ENCODE data around the gene ANKRD33B. TPM values are rescaled to one million over a fixed set of nuclear protein-coding genes. Genes with fewer than 3 reads are reported as not detected.
A peak's percentile ranks its signal among the peaks of the same experiment; 100 is the strongest.

ANKRD33B gene
- total and polyA plus RNA-seq, 2 donors (not counting 1 experiment from before 2014, with no cell fraction given), result 7.7 to 7.8 TPM

GRCh38 chr5:10689391-10690081 is 125.7 kb downstream of the ANKRD33B start:
- H3K4me3 ChIP-seq (replicated peaks in 1 of 4; ENCODE audit: control extremely low read depth in 1 of 4, insufficient read depth in 1 of 4, low read depth in 3 of 4, low read length in 4 of 4), result no peak overlapping the region
- H3K27me3 ChIP-seq (ENCODE audit: control insufficient read depth, insufficient read depth, low read length), result no peaks in the 10 kb centered on the region
- DNase-seq (ENCODE audit: low read depth in 2 of 2), result peak in 1 of 2 donors; percentile 64
- H3K4me1 ChIP-seq (ENCODE audit: control insufficient read depth, extremely low read depth, insufficient read depth, low read length), result peaks cover 16% of the 10 kb centered on the region
- peaks cover 3% of the 10 kb centered on the region for H3K36me3 ChIP-seq (ENCODE audit: control insufficient read depth, insufficient read depth, low read length)
- no peak overlapping the region for H3K4me2 ChIP-seq (ENCODE audit: extremely low read depth, insufficient read depth, low read length)
- no peak overlapping the region for H3K9ac ChIP-seq (ENCODE audit: insufficient read depth, low read length)
- H3K9me3 ChIP-seq (ENCODE audit: control insufficient read depth, insufficient read depth, low read depth, low read length), result no peaks in the 10 kb centered on the region
- TF ChIP-seq EZH2 (IDR thresholded peaks at IDR 0.05; ENCODE audit: low read length, missing control alignments) (no peak), CTCF (conservative IDR thresholded peaks at IDR 0.05 in 1 of 2, IDR thresholded peaks at IDR 0.05 in 1 of 2; ENCODE audit: low read depth in 1 of 2, low read length in 2 of 2) (peak in 1 of 2 donors; percentile 34)
- no peak overlapping the region for H3K27ac ChIP-seq (ENCODE audit: insufficient read depth, low read length)
- no peaks in the 10 kb centered on the region for H4K20me1 ChIP-seq (ENCODE audit: control insufficient read depth, extremely low read depth, insufficient read depth, low read length)
- H2AFZ ChIP-seq (ENCODE audit: low read length), result no peak overlapping the region
- peaks cover 23% of the 10 kb centered on the region for H3K79me2 ChIP-seq (ENCODE audit: control insufficient read depth, insufficient read depth, low read length)

GRCh38 chr5:10690460-10691440 is 126.9 kb downstream of the ANKRD33B start:
- Histone ChIP-seq H4K20me1 (ENCODE audit: control insufficient read depth, extremely low read depth, insufficient read depth, low read length) (no peaks in the 10 kb centered on the region), H3K4me2 (ENCODE audit: extremely low read depth, insufficient read depth, low read length) (no peak overlapping the region), H3K27ac (ENCODE audit: insufficient read depth, low read length) (no peak overlapping the region), H3K4me1 (ENCODE audit: control insufficient read depth, extremely low read depth, insufficient read depth, low read length) (peaks cover 16% of the 10 kb centered on the region), H3K4me3 (replicated peaks in 1 of 4; ENCODE audit: control extremely low read depth in 1 of 4, insufficient read depth in 1 of 4, low read depth in 3 of 4, low read length in 4 of 4) (no peak overlapping the region), H3K9ac (ENCODE audit: insufficient read depth, low read length) (no peak overlapping the region), H3K79me2 (ENCODE audit: control insufficient read depth, insufficient read depth, low read length) (peaks cover 24% of the 10 kb centered on the region), H3K27me3 (ENCODE audit: control insufficient read depth, insufficient read depth, low read length) (no peaks in the 10 kb centered on the region), H3K9me3 (ENCODE audit: control insufficient read depth, insufficient read depth, low read depth, low read length) (no peaks in the 10 kb centered on the region), H3K36me3 (ENCODE audit: control insufficient read depth, insufficient read depth, low read length) (peaks cover 3% of the 10 kb centered on the region), H2AFZ (ENCODE audit: low read length) (no peak overlapping the region)
- peak in 1 of 2 donors; percentile 97 for DNase-seq (ENCODE audit: low read depth in 2 of 2)
- no peak for TF ChIP-seq EZH2 (IDR thresholded peaks at IDR 0.05; ENCODE audit: low read length, missing control alignments)
- TF ChIP-seq CTCF (conservative IDR thresholded peaks at IDR 0.05 in 1 of 2, IDR thresholded peaks at IDR 0.05 in 1 of 2; ENCODE audit: low read depth in 1 of 2, low read length in 2 of 2), result no peak

Data from fibroblast of lung (primary cell).